HEK293T (cell line): Measurements from ENCODE around the gene ANKRD16.

Source experiments
- ARNT ChIP-seq: fragments of 450-650 bp; IDR thresholded peaks from 2 replicates; pipeline ENCODE4 v1.6.1; 2017; ENCODE audit warnings: mild to moderate bottlenecking
- BHLHE40 ChIP-seq: fragments of 450-650 bp; IDR thresholded peaks from 2 replicates; pipeline ENCODE4 v1.6.1; 2016; ENCODE audit warnings: mild to moderate bottlenecking, moderate library complexity, borderline replicate concordance
- FOXA1 ChIP-seq: fragments of 450-650 bp; IDR thresholded peaks from 2 replicates; pipeline ENCODE4 v1.6.1; 2016; ENCODE audit warnings: mild to moderate bottlenecking
- FOXM1 ChIP-seq: fragments of 450-650 bp; IDR thresholded peaks from 2 replicates; pipeline ENCODE4 v1.6.1; 2017; ENCODE audit warnings: mild to moderate bottlenecking, borderline replicate concordance
- LEF1 ChIP-seq: fragments of 450-650 bp; IDR thresholded peaks from 2 replicates; pipeline ENCODE4 v1.6.1; 2017; ENCODE audit warnings: mild to moderate bottlenecking, borderline replicate concordance
- SP1 ChIP-seq: fragments of 450-650 bp; IDR thresholded peaks from 2 replicates; pipeline ENCODE4 v1.6.1; 2017
- SUZ12 ChIP-seq: fragments of 450-650 bp; IDR thresholded peaks from 2 replicates; pipeline ENCODE4 v1.6.1; 2016; ENCODE audit warnings: mild to moderate bottlenecking

DNA sequence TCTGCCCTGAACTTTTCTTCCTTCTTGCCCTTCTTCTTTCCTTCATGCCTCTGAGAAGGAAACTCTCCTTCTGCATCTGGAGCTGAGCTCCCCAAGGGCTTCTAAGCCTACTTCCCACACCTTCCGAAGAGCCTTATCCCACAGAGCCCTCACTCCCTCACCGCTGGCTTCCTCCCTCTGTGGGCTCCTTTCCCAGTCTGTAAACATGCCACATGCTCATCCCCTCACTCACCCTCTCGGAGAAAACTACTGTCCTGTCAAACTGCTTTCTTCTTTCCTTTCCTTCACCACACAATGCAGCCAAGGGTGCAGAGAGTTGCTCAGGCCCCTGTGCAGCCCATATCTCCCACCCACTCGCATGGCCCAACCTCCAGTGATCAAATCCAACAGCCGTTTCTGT, 18.1 kb downstream of the ANKRD16 start:
- TF ChIP-seq FOXM1 = no peak
- no peak for TF ChIP-seq SP1
- TF ChIP-seq LEF1 = no peak
- TF ChIP-seq BHLHE40 = no peak
- TF ChIP-seq SUZ12 = no peak
- TF ChIP-seq FOXA1 = no peak
- TF ChIP-seq ARNT = no peak
